Measurements from ENCODE around the gene LARGE1.

Gene LARGE1

DNA sequence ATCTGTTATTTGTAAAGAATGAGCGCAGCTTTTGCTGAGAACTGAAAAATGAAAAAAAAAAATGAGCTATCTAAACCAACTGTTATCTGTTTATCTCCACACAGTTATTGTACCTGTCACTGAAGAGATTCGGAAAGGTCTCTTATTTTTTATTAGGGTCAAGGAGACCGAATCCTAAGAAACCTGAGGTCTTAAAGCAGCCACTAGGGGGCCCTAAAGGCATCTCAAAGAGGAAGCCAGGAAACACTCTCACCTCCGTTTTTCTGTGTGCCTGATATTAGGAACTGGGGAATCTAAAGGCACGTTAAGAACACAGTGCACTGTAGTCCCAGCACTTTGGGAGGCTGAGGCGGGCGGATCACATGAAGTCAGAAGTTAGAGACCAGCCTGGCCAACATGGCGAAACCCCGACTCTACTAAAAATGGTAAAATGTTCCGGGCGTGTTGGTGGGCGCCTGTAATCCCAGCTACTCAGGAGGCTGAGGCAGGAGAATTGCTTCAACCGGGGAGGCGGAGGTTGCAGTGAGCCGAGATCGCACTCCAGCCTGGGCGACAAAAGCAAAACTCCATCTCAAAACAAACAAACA is 3.5 kb upstream of the LARGE1 start:
- H3K27me3 ChIP-seq (ENCODE audit: control insufficient read depth in 1 of 2, insufficient read depth in 2 of 2, low read length in 2 of 2) = no peaks in the 10 kb centered on the region
- peak overlapping the region; percentile 77 for H3K27ac ChIP-seq (ENCODE audit: low read depth, low read length)
- no peaks in the 10 kb centered on the region for H3K36me3 ChIP-seq (ENCODE audit: insufficient read depth, low read length)
- H3K9ac ChIP-seq (ENCODE audit: low read length) = no peak overlapping the region
- H3K9me3 ChIP-seq (ENCODE audit: low read length) = no peaks in the 10 kb centered on the region
- peaks cover 22% of the 10 kb centered on the region for H3K4me1 ChIP-seq (ENCODE audit: insufficient read depth, low read length)
- H3K4me3 ChIP-seq (ENCODE audit: low read depth in 1 of 2, low read length in 2 of 2) = peak overlapping the region in 1 of 2 donors; percentile 70

DNA sequence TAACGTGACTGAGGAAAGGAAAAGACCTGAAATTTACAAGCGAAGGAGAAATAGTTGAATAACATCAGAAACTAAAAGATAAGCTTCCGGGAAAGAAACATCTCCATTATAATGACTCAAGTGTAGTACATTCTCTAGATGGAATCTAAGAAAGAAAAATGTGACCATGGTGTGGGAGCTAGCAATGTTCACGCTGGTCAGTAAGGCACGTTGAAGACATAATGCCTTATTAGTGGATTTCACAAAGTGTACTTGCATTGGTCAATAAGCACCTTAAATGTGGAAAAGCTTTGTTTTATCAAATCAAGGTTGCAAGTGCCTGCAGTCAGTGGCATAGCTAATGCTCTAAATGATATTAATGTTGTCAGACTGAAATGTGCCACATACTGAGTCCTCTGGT is 2.8 kb upstream of the LARGE1 start:
- H3K9me3 ChIP-seq (ENCODE audit: low read length) = no peaks in the 10 kb centered on the region
- no peaks in the 10 kb centered on the region for H3K36me3 ChIP-seq (ENCODE audit: insufficient read depth, low read length)
- peaks cover 28% of the 10 kb centered on the region for H3K4me1 ChIP-seq (ENCODE audit: insufficient read depth, low read length)
- peak overlapping the region; percentile 77 for H3K27ac ChIP-seq (ENCODE audit: low read depth, low read length)
- H3K4me3 ChIP-seq (ENCODE audit: low read depth in 1 of 2, low read length in 2 of 2) = peak overlapping the region; percentile 30 to 70
- H3K9ac ChIP-seq (ENCODE audit: low read length) = peak overlapping the region; percentile 58
- H3K27me3 ChIP-seq (ENCODE audit: control insufficient read depth in 1 of 2, insufficient read depth in 2 of 2, low read length in 2 of 2) = no peaks in the 10 kb centered on the region

DNA sequence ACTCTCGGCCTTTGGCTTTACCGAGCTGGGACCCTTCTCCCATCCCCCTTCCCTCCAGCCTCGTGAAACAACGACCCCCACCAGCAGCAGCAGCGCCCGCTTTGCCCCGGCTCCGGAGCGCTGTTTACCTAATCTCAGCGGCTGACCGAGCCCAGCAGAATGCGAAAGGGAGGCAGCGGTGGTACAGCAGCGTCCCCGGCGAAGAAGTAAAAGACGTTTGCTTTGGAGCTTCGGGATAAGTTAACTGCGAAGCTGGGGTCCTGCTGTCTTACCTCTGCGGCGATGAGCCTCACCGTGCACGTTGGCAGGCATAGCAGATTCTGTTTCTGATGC is 2.0 kb upstream of the LARGE1 start:
- H3K27ac ChIP-seq (ENCODE audit: low read depth, low read length) = peak overlapping the region; percentile 77
- H3K4me3 ChIP-seq (ENCODE audit: low read depth in 1 of 2, low read length in 2 of 2) = peak overlapping the region; percentile 30 to 70
- peak overlapping the region; percentile 58 for H3K9ac ChIP-seq (ENCODE audit: low read length)
- H3K9me3 ChIP-seq (ENCODE audit: low read length) = no peaks in the 10 kb centered on the region
- no peaks in the 10 kb centered on the region for H3K27me3 ChIP-seq (ENCODE audit: control insufficient read depth in 1 of 2, insufficient read depth in 2 of 2, low read length in 2 of 2)
- H3K36me3 ChIP-seq (ENCODE audit: insufficient read depth, low read length) = no peaks in the 10 kb centered on the region
- peaks cover 32% of the 10 kb centered on the region for H3K4me1 ChIP-seq (ENCODE audit: insufficient read depth, low read length)

DNA sequence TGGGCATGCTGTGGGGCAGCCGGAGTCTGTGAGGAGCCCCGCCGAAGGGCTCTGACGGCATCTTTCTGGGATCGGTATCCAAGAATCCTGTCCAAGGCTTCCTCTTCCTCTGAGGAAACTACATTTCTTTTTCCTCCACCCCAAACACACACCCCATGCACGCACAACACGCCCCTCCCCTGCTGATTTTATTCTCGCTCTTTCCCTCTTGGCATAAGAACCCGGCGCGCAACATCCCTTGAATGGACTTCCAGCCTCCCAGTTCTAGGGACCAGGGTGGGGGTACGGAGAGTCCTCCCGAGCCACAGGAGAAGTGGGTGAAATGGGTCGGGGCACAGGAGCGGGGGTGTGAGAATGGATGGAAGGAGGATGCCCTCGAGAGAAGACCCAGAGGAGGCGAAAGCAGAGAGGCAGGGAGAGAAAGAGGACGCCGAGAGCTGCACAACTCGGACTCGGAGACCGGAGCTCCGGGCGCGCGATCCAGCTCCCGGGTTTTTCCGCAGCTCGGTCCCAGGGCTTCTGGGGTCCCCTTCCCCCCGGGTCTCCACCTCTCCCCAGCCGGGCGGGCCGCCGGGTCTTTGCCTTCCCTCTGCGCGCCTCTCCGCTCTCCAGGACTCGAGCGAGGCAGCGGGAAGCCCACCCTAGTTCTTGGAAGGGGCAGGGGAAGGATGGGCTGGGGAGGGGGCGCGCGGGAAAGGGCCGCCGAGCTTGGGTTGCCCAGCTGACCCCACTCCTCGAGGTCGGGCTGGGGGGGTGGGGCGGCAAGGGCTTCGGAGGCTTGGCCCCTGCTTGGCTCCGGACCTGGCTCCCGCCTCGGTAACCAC is 1.5 kb upstream of the LARGE1 start:
- Histone ChIP-seq H3K4me3 (ENCODE audit: low read depth in 1 of 2, low read length in 2 of 2) (peak overlapping the region; percentile 53 to 92), H3K27ac (ENCODE audit: low read depth, low read length) (peak overlapping the region; percentile 77), H3K9me3 (ENCODE audit: low read length) (no peaks in the 10 kb centered on the region), H3K9ac (ENCODE audit: low read length) (peak overlapping the region; percentile 63), H3K36me3 (ENCODE audit: insufficient read depth, low read length) (no peaks in the 10 kb centered on the region), H3K27me3 (ENCODE audit: control insufficient read depth in 1 of 2, insufficient read depth in 2 of 2, low read length in 2 of 2) (no peaks in the 10 kb centered on the region), H3K4me1 (ENCODE audit: insufficient read depth, low read length) (peaks cover 38% of the 10 kb centered on the region)

DNA sequence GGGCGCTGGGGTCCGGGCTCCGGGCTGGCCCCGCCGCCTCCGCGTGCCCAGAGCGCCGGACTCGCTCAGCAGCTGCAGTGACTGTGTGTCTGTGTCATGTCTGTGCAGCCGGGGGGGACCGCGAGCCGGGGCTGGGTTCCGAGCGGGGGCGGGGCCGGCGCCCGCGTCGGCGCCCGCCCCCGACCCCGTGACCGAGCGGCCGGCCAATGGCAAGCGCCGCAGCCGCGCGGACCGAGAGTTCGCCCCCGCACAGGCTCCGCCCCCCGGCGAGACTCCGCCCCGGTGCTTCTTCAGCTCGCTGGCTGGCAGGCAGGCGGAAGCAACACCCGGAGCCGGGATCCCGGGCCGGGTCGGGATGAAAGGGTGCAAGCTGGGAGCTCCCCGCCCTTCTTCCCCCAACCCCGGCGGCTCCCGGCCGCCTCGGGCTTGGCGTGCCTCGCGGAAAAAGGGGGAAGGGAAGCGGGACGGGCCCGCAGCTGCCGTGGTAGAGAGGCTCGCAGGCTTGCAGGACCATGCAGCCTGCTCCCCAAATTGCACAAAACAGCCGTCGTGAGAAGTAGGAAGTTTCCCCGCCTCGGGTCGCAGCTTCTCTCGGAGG is 750 bp upstream of the LARGE1 start:
- Histone ChIP-seq H3K9ac (ENCODE audit: low read length) (no peak overlapping the region), H3K27ac (ENCODE audit: low read depth, low read length) (peak overlapping the region; percentile 77), H3K36me3 (ENCODE audit: insufficient read depth, low read length) (no peaks in the 10 kb centered on the region), H3K4me1 (ENCODE audit: insufficient read depth, low read length) (peaks cover 40% of the 10 kb centered on the region), H3K9me3 (ENCODE audit: low read length) (no peaks in the 10 kb centered on the region), H3K4me3 (ENCODE audit: low read depth in 1 of 2, low read length in 2 of 2) (peak overlapping the region; percentile 53 to 92), H3K27me3 (ENCODE audit: control insufficient read depth in 1 of 2, insufficient read depth in 2 of 2, low read length in 2 of 2) (no peaks in the 10 kb centered on the region)

DNA sequence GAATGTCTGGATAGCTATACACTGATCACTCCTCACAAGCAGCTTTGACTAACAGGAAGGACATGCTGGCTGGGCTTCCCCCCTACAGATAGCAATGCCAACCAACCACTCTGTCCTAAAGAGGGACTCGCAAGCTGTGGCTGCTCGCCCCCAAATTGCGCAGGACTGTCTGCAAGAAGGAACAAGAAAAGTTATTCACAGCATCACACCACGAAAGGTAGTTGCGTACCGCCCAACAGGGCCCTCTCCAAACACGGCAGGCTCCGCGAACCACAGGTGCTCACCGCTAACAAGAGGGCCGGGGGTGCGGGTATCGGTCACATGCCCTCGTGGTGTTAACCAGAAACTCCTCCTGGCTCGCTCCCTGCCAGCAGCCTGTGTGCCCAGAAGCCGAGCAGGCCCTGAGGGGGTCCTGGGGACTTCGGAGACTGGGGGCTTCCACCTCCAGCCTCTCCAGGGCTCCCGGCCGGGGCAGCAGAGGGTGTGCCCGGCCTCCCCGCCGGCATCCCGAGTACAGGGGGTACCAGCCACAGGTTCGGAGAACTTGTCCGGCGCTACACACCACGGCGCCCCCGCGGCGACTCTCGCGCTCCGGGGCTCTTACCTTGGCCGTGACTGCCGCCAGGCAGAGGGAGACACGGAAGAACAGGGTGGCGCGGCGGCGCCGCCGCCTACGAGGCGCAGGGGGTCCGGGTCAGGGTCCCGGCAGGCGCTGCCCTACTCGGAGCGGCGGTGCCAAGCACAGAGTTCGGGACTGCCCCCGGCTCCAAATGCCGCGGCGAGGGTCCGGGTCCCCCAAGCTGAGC is 682 bp downstream of the LARGE1 start:
- H3K27ac ChIP-seq (ENCODE audit: low read depth, low read length) = peak overlapping the region; percentile 79
- no peaks in the 10 kb centered on the region for H3K27me3 ChIP-seq (ENCODE audit: control insufficient read depth in 1 of 2, insufficient read depth in 2 of 2, low read length in 2 of 2)
- H3K9me3 ChIP-seq (ENCODE audit: low read length) = no peaks in the 10 kb centered on the region
- no peaks in the 10 kb centered on the region for H3K36me3 ChIP-seq (ENCODE audit: insufficient read depth, low read length)
- peaks cover 45% of the 10 kb centered on the region for H3K4me1 ChIP-seq (ENCODE audit: insufficient read depth, low read length)
- peak overlapping the region; percentile 60 for H3K9ac ChIP-seq (ENCODE audit: low read length)
- H3K4me3 ChIP-seq (ENCODE audit: low read depth in 1 of 2, low read length in 2 of 2) = peak overlapping the region; percentile 81 to 88

DNA sequence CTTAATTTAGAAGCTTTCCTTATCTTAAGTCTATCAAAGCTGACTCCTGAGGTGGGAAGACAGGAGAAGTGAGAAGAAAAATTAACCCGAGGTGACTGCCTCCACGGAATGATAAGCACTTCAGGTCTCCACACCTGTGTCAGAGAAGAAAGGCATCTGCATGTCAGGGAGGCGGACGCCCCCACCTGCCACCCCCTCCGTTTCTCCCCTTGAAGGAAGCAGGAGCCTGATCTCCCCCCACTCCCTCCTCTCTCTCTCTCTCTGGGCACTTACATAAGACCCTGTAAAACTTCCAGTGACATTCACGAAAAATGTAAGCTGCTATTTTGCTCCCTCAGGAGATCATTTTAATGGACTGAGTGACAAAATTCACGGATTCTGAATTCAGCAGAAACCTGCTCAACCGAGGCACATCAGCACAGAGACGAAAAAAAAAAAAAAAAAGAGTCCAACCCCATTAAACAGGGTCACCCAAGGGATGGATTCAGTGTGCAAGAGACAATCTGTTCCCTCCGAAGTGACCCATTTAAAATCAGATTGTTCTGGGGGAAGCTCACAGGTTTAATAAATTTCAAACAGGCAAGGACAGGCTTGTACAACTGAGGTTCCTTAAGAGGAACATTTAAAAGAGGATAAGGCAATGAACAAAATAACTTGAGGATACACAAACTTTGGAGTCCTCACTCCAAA is 1.5 kb downstream of the LARGE1 start:
- peaks cover 47% of the 10 kb centered on the region for H3K4me1 ChIP-seq (ENCODE audit: insufficient read depth, low read length)
- H3K36me3 ChIP-seq (ENCODE audit: insufficient read depth, low read length) = no peaks in the 10 kb centered on the region
- no peaks in the 10 kb centered on the region for H3K9me3 ChIP-seq (ENCODE audit: low read length)
- no peaks in the 10 kb centered on the region for H3K27me3 ChIP-seq (ENCODE audit: control insufficient read depth in 1 of 2, insufficient read depth in 2 of 2, low read length in 2 of 2)
- H3K9ac ChIP-seq (ENCODE audit: low read length) = peak overlapping the region; percentile 60
- peak overlapping the region; percentile 81 to 88 for H3K4me3 ChIP-seq (ENCODE audit: low read depth in 1 of 2, low read length in 2 of 2)
- peak overlapping the region; percentile 79 for H3K27ac ChIP-seq (ENCODE audit: low read depth, low read length)

DNA sequence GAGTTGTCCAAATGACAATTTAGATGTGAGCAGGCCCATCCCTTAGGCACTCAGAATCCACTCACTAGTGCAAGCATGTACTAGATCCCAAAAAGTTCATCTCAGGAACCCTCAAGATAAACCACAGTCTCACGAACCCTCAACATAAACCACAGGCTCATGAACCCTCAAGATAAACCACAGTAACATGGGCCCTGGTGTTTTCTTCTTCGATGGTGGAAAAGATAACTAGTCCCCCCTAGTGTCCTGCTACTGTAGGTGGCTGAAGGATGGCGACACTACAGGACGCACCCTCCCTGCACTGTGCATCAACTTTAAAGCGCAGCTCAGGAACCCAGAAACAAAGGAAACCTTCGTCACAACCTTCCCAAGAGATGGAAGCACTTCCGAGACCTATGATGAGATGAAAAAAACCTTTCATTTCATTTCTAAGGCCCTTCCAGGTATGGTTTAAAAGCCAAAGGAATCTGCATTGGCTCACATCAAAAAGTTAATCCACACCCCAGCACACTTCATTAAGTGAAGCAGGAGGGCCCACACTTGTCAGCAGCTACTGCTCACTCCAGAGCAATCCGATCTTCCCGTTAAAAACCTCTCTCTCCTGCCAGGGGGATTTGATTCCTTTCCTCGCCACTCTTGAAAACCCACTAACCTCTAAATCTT is 2.4 kb downstream of the LARGE1 start:
- H3K4me1 ChIP-seq (ENCODE audit: insufficient read depth, low read length) = peaks cover 38% of the 10 kb centered on the region
- no peaks in the 10 kb centered on the region for H3K36me3 ChIP-seq (ENCODE audit: insufficient read depth, low read length)

DNA sequence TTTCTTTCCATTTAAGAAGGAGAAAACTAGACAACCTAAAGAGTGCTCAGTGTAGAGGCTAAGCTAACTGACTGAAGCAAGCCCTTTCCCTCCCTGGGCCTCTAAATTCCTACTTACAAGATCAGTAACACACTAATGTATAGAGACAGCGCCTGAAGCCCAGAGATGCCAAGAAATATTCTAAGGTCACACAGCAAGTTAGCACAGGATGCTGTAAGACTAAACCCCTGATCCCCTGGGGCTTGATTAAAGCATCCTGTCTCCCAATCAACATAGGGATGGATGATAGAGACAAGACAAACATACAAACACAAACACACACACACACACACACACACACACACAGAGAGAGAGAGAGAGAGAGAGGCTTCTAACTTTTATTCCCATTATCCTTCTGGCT is 5.6 kb downstream of the LARGE1 start:
- Histone ChIP-seq H3K27me3 (ENCODE audit: control insufficient read depth in 1 of 2, insufficient read depth in 2 of 2, low read length in 2 of 2) (no peaks in the 10 kb centered on the region), H3K4me1 (ENCODE audit: insufficient read depth, low read length) (peaks cover 47% of the 10 kb centered on the region), H3K27ac (ENCODE audit: low read depth, low read length) (no peak overlapping the region), H3K4me3 (ENCODE audit: low read depth in 1 of 2, low read length in 2 of 2) (no peak overlapping the region), H3K9ac (ENCODE audit: low read length) (no peak overlapping the region), H3K9me3 (ENCODE audit: low read length) (no peaks in the 10 kb centered on the region), H3K36me3 (ENCODE audit: insufficient read depth, low read length) (no peaks in the 10 kb centered on the region)

More for the DNA sequence above, 2.4 kb downstream of the LARGE1 start:
- Histone ChIP-seq H3K27me3 (ENCODE audit: control insufficient read depth in 1 of 2, insufficient read depth in 2 of 2, low read length in 2 of 2) (no peaks in the 10 kb centered on the region), H3K4me3 (ENCODE audit: low read depth in 1 of 2, low read length in 2 of 2) (peak overlapping the region in 1 of 2 donors; percentile 81), H3K9me3 (ENCODE audit: low read length) (no peaks in the 10 kb centered on the region), H3K9ac (ENCODE audit: low read length) (peak overlapping the region; percentile 60), H3K27ac (ENCODE audit: low read depth, low read length) (no peak overlapping the region)

DNA sequence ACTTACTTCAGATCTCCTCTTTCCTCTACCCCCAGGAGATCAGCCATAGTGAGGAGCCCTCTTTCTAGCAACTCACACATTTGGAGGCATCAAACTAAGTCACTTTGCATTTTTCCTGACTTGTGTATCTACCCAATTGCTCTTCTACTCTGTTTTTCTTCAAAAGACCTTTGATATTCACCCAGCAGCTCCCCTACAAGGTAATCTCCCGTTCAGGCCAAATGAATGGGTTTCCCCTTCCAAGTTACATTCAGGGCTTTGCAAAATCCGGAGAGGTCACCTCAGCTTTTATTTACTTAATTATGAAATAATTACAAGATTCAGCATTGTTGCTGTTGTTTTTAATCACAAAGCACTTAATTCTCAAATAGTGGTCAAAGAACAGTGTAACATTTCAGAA is 6.1 kb downstream of the LARGE1 start:
- no peak overlapping the region for H3K4me3 ChIP-seq (ENCODE audit: low read depth in 1 of 2, low read length in 2 of 2)
- H3K27ac ChIP-seq (ENCODE audit: low read depth, low read length) = no peak overlapping the region
- no peaks in the 10 kb centered on the region for H3K36me3 ChIP-seq (ENCODE audit: insufficient read depth, low read length)
- peaks cover 49% of the 10 kb centered on the region for H3K4me1 ChIP-seq (ENCODE audit: insufficient read depth, low read length)
- no peak overlapping the region for H3K9ac ChIP-seq (ENCODE audit: low read length)
- H3K9me3 ChIP-seq (ENCODE audit: low read length) = no peaks in the 10 kb centered on the region
- H3K27me3 ChIP-seq (ENCODE audit: control insufficient read depth in 1 of 2, insufficient read depth in 2 of 2, low read length in 2 of 2) = no peaks in the 10 kb centered on the region
